Loucy (cell line): ENCODE measurements around the gene EXOC3L2.

Experiments used
- CTCF ChIP-seq: fragments of 200-600 bp; sonication (generic); conservative IDR thresholded peaks from 2 replicates; pipeline ENCODE4 v1.5.1; 2014; ENCODE audit warnings: mild to moderate bottlenecking, antibody characterized with exemption, low read length
- EZH2phosphoT487 ChIP-seq: fragments of 200-600 bp; IDR thresholded peaks from 2 replicates; pipeline ENCODE4 v1.6.1; 2018; ENCODE audit warnings: antibody characterized with exemption, mild to moderate bottlenecking, moderate library complexity, borderline replicate concordance

- TF ChIP-seq CTCF (no peak), EZH2phosphoT487 (no peak)
Observed at GRCh38 chr19:45179892-45180370, 65.3 kb downstream of the EXOC3L2 start.
